Measurements from ENCODE around the gene AP2B1. TPM values are rescaled to one million over a fixed set of nuclear protein-coding genes. Genes with fewer than 3 reads are reported as not detected.

AP2B1 gene
- total RNA-seq, 1 experiment from 2014 or later = 198 TPM

GRCh38 chr17:35698800-35699199 is 111.7 kb downstream of the AP2B1 start:
- peaks cover 12 to 19% of the 10 kb centered on the region in 2 experiments; a peak in 2 of 4 replicates for H3K36me3 ChIP-seq (ENCODE audit: control insufficient read depth in 1 of 2, insufficient read depth in 2 of 2, low read length in 2 of 2)
- RAD21 ChIA-PET (ENCODE audit: low non-redundant PET in 1 of 2, low total read pairs in 2 of 2, uncharacterized antibody in 2 of 2, unreplicated experiment in 2 of 2) = no interaction called here
- H3K9me2 ChIP-seq (ENCODE audit: insufficient read depth) = no peaks in the 10 kb centered on the region
- H3K27ac ChIP-seq (ENCODE audit: low read depth, low read length) = no peak overlapping the region
- no peak for DNase-seq (ENCODE audit: low read depth, low spot score)
- H3K9me3 ChIP-seq (ENCODE audit: control insufficient read depth in 1 of 2, insufficient read depth in 1 of 2, low read depth in 1 of 2, low read length in 2 of 2) = no peaks in the 10 kb centered on the region
- no peak overlapping the region for H3K4me3 ChIP-seq (replicated peaks in 1 of 2; ENCODE audit: low read depth in 1 of 2, low read length in 2 of 2)
- no peak overlapping the region for H2AFZ ChIP-seq (ENCODE audit: low read depth, low read length, poor library complexity, severe bottlenecking)
- CTCF ChIA-PET = no interaction called here
- H3K9ac ChIP-seq (ENCODE audit: low read length) = no peak overlapping the region
- TF ChIP-seq CEBPB (IDR thresholded peaks at IDR 0.05; ENCODE audit: low read depth) (no peak), ZFX (IDR thresholded peaks at IDR 0.05) (no peak), ZNF274 (IDR thresholded peaks at IDR 0.05; ENCODE audit: low read depth, low read length) (no peak)
- no TSS peak for BruUV-seq (replicated peaks)
- H3K4me1 ChIP-seq (ENCODE audit: control insufficient read depth in 1 of 2, insufficient read depth in 2 of 2, low read length in 2 of 2) = no peaks in the 10 kb centered on the region
- H3K4me2 ChIP-seq (ENCODE audit: low read length) = no peak overlapping the region
- no peaks in the 10 kb centered on the region for H4K20me1 ChIP-seq (ENCODE audit: insufficient read depth)
- ATAC-seq = no peak
- H3K27me3 ChIP-seq (ENCODE audit: insufficient read depth, low read length) = no peaks in the 10 kb centered on the region
- POLR2A ChIA-PET = no interaction called here
- intact Hi-C loops (cut with micrococcal nuclease) = no loop called here
- peaks cover 15% of the 10 kb centered on the region; the same call in 1 of the 2 replicates for H3K79me2 ChIP-seq (ENCODE audit: insufficient read depth, low read length)

DNA sequence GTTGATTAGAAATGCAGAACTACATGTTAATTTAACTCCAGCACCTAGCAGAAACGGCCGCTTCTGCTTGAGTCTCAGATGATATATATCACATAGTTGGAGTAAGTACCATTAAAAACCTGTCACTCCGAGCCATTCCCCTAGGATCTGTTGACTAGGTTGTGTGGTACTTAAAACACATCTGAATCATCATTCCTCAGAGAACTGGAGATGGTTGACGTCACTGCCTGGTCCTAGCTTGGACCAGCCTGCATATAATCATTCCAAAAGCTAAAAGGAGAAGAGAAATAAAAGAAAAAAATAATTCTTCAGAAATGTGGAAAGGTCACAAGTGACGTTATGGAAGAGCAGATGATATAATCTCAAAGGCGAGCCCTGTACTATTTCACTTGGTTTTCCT is 113.0 kb downstream of the AP2B1 start:
- H3K79me2 ChIP-seq (ENCODE audit: insufficient read depth, low read length) = peaks cover 15% of the 10 kb centered on the region; the same call in 1 of the 2 replicates
- RAD21 ChIA-PET (ENCODE audit: low non-redundant PET in 1 of 2, low total read pairs in 2 of 2, uncharacterized antibody in 2 of 2, unreplicated experiment in 2 of 2) = no interaction called here
- H3K36me3 ChIP-seq (ENCODE audit: control insufficient read depth in 1 of 2, insufficient read depth in 2 of 2, low read length in 2 of 2) = peaks cover 6 to 14% of the 10 kb centered on the region in 2 experiments; a peak in 2 of 4 replicates
- H3K4me2 ChIP-seq (ENCODE audit: low read length) = no peak overlapping the region
- no peaks in the 10 kb centered on the region for H3K4me1 ChIP-seq (ENCODE audit: control insufficient read depth in 1 of 2, insufficient read depth in 2 of 2, low read length in 2 of 2)
- no peak overlapping the region for H3K9ac ChIP-seq (ENCODE audit: low read length)
- no peak overlapping the region for H2AFZ ChIP-seq (ENCODE audit: low read depth, low read length, poor library complexity, severe bottlenecking)
- ATAC-seq = no peak
- H4K20me1 ChIP-seq (ENCODE audit: insufficient read depth) = no peaks in the 10 kb centered on the region
- POLR2A ChIA-PET = no interaction called here
- no peak for TF ChIP-seq REST (IDR thresholded peaks at IDR 0.05; ENCODE audit: low read depth)
- no peak for TF ChIP-seq SRF (IDR thresholded peaks at IDR 0.05; ENCODE audit: low read depth)
- TF ChIP-seq, protein P1, sequence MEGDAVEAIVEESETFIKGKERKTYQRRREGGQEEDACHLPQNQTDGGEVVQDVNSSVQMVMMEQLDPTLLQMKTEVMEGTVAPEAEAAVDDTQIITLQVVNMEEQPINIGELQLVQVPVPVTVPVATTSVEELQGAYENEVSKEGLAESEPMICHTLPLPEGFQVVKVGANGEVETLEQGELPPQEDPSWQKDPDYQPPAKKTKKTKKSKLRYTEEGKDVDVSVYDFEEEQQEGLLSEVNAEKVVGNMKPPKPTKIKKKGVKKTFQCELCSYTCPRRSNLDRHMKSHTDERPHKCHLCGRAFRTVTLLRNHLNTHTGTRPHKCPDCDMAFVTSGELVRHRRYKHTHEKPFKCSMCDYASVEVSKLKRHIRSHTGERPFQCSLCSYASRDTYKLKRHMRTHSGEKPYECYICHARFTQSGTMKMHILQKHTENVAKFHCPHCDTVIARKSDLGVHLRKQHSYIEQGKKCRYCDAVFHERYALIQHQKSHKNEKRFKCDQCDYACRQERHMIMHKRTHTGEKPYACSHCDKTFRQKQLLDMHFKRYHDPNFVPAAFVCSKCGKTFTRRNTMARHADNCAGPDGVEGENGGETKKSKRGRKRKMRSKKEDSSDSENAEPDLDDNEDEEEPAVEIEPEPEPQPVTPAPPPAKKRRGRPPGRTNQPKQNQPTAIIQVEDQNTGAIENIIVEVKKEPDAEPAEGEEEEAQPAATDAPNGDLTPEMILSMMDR (IDR thresholded peaks at IDR 0.05 in 2 of 3, conservative IDR thresholded peaks at IDR 0.05 in 1 of 3; ENCODE audit: borderline replicate concordance in 1 of 3, insufficient read depth in 1 of 3, low read depth in 2 of 3, low read length in 2 of 3) = no peak
- TF ChIP-seq ZBTB33 (IDR thresholded peaks at IDR 0.05; ENCODE audit: extremely low read depth, insufficient replicate concordance, low read length) = no peak
- no peak for TF ChIP-seq MAX (IDR thresholded peaks at IDR 0.05)
- no peak for TF ChIP-seq CEBPB (IDR thresholded peaks at IDR 0.05; ENCODE audit: low read depth)
- no peak for TF ChIP-seq YY1 (IDR thresholded peaks at IDR 0.05; ENCODE audit: extremely low read depth, insufficient replicate concordance, low read depth, low read length)
- no peak for TF ChIP-seq SIN3A (IDR thresholded peaks at IDR 0.05; ENCODE audit: low read depth)
- no peak for TF ChIP-seq FOSL1 (IDR thresholded peaks at IDR 0.05; ENCODE audit: low read depth)
- no peaks in the 10 kb centered on the region for H3K9me2 ChIP-seq (ENCODE audit: insufficient read depth)
- BruUV-seq (replicated peaks) = no TSS peak
- no peak overlapping the region for H3K4me3 ChIP-seq (replicated peaks in 1 of 2; ENCODE audit: low read depth in 1 of 2, low read length in 2 of 2)
- CTCF ChIA-PET = no interaction called here
- no peaks in the 10 kb centered on the region for H3K27me3 ChIP-seq (ENCODE audit: insufficient read depth, low read length)
- intact Hi-C loops (cut with micrococcal nuclease) = no loop called here
- DNase-seq (ENCODE audit: low read depth, low spot score) = no peak
- no peaks in the 10 kb centered on the region for H3K9me3 ChIP-seq (ENCODE audit: control insufficient read depth in 1 of 2, insufficient read depth in 1 of 2, low read depth in 1 of 2, low read length in 2 of 2)
- no peak overlapping the region for H3K27ac ChIP-seq (ENCODE audit: low read depth, low read length)
